Erythroblast (primary cell): ENCODE measurements around the gene CD47.
A peak's percentile ranks its signal among the peaks of the same experiment; 100 is the strongest.

Experiments used
- DNase-seq, 2 experiments: peaks; one replicate each; lab custom pipeline; 2025; lab: John Stamatoyannopoulos, UW
- GATA1 ChIP-seq: IDR thresholded peaks from 2 replicates; pipeline ENCODE4 v1.6.1; 2011; ENCODE audit warnings: low read depth, mild to moderate bottlenecking, control low read depth, low read length, moderate library complexity
- POLR2A ChIP-seq: IDR thresholded peaks from 2 replicates; pipeline ENCODE4 v1.6.1; 2011; ENCODE audit warnings: mild to moderate bottlenecking, low read length

Gene CD47

GRCh38 chr3:108013141-108014055, 77.4 kb downstream of the CD47 start:
- TF ChIP-seq GATA1 (no peak), POLR2A (no peak)
- DNase-seq, result no peak

GRCh38 chr3:108012304-108012703, 78.5 kb downstream of the CD47 start:
- DNase-seq, result no peak
- TF ChIP-seq POLR2A (no peak), GATA1 (no peak)

GRCh38 chr3:108011616-108012015, 79.2 kb downstream of the CD47 start:
- no peak for TF ChIP-seq GATA1
- no peak for TF ChIP-seq POLR2A
- no peak for DNase-seq

- no peak for TF ChIP-seq GATA1
- no peak for TF ChIP-seq POLR2A
- no peak for DNase-seq
Observed at GRCh38 chr3:108008931-108009639, 81.7 kb downstream of the CD47 start.

- TF ChIP-seq POLR2A (no peak), GATA1 (no peak)
- no peak for DNase-seq
Observed at GRCh38 chr3:108008106-108008505, 82.7 kb downstream of the CD47 start.

GRCh38 chr3:108006881-108007331, 83.9 kb downstream of the CD47 start:
- TF ChIP-seq GATA1 (no peak), POLR2A (no peak)
- DNase-seq, result no peak

GRCh38 chr3:108006077-108006771, 84.6 kb downstream of the CD47 start:
- no peak for TF ChIP-seq GATA1
- TF ChIP-seq POLR2A, result no peak
- DNase-seq, result peak; percentile 71 to 90

- no peak for DNase-seq
- TF ChIP-seq POLR2A, result no peak
- TF ChIP-seq GATA1, result no peak
Observed at GRCh38 chr3:108004647-108005046, 86.2 kb downstream of the CD47 start.

GRCh38 chr3:108001457-108001856, 89.4 kb downstream of the CD47 start:
- no peak for TF ChIP-seq GATA1
- no peak for TF ChIP-seq POLR2A
- DNase-seq, result no peak

GRCh38 chr3:107999215-107999775, 91.5 kb downstream of the CD47 start:
- TF ChIP-seq POLR2A (no peak), GATA1 (no peak)
- no peak for DNase-seq

- no peak for TF ChIP-seq POLR2A
Observed at GRCh38 chr3:107997671-107998070, 93.2 kb downstream of the CD47 start.

GRCh38 chr3:107995823-107996222, 95.0 kb downstream of the CD47 start:
- TF ChIP-seq POLR2A (no peak), GATA1 (no peak)
- no peak for DNase-seq

More at GRCh38 chr3:107997671-107998070, 93.2 kb downstream of the CD47 start:
- no peak for DNase-seq
